HUES48 (cell line): Measurements from ENCODE around the gene SLC27A6.

ENCODE experiments used
- H3K27ac ChIP-seq: one replicate; pipeline ENCODE4 v1.7.0; 2013; ENCODE audit warnings: low read depth, low read length, inconsistent platforms
- H3K27me3 ChIP-seq: 2 replicates; pipeline ENCODE4 v1.6.1; 2013; ENCODE audit warnings: mild to moderate bottlenecking, low read length; ENCODE audit not compliant: control insufficient read depth, insufficient read depth
- H3K36me3 ChIP-seq: 2 replicates; pipeline ENCODE4 v1.6.1; 2013; ENCODE audit warnings: low read length; ENCODE audit not compliant: control insufficient read depth, insufficient read depth
- H3K4me1 ChIP-seq: 2 replicates; pipeline ENCODE4 v1.6.1; 2013; ENCODE audit warnings: mild to moderate bottlenecking, low read length; ENCODE audit not compliant: control insufficient read depth, insufficient read depth
- H3K4me3 ChIP-seq: 2 replicates; pipeline ENCODE4 v1.5.1; 2013; ENCODE audit warnings: mild to moderate bottlenecking, low read depth, low read length
- H3K9ac ChIP-seq: 2 replicates; pipeline ENCODE4 v1.6.1; 2013; ENCODE audit warnings: mild to moderate bottlenecking, low read depth, low read length, moderate library complexity
- H3K9me3 ChIP-seq: 2 replicates; pipeline ENCODE4 v1.6.1; 2013; ENCODE audit warnings: low read length; ENCODE audit not compliant: control insufficient read depth, insufficient read depth

Gene SLC27A6

GRCh38 chr5:129001841-129002526 lies 36.7 kb downstream of the SLC27A6 start:
- no peaks in the 10 kb centered on the region for H3K9me3 ChIP-seq
- peaks cover 15% of the 10 kb centered on the region for H3K4me1 ChIP-seq
- H3K36me3 ChIP-seq = no peaks in the 10 kb centered on the region
- no peaks in the 10 kb centered on the region for H3K27me3 ChIP-seq
- H3K27ac ChIP-seq = no peak overlapping the region
- H3K9ac ChIP-seq = no peak overlapping the region
- no peak overlapping the region for H3K4me3 ChIP-seq

- Histone ChIP-seq H3K9ac (no peak overlapping the region), H3K4me1 (peaks cover 15% of the 10 kb centered on the region), H3K27ac (no peak overlapping the region), H3K9me3 (no peaks in the 10 kb centered on the region), H3K27me3 (no peaks in the 10 kb centered on the region), H3K36me3 (no peaks in the 10 kb centered on the region), H3K4me3 (no peak overlapping the region)
Measured at GRCh38 chr5:129002527-129002842, 37.2 kb downstream of the SLC27A6 start.

GRCh38 chr5:129003232-129003631 lies 37.9 kb downstream of the SLC27A6 start:
- H3K27ac ChIP-seq = no peak overlapping the region
- no peaks in the 10 kb centered on the region for H3K9me3 ChIP-seq
- peaks cover 15% of the 10 kb centered on the region for H3K4me1 ChIP-seq
- no peaks in the 10 kb centered on the region for H3K36me3 ChIP-seq
- H3K27me3 ChIP-seq = no peaks in the 10 kb centered on the region
- no peak overlapping the region for H3K9ac ChIP-seq
- H3K4me3 ChIP-seq = no peak overlapping the region

- Histone ChIP-seq H3K27ac (no peak overlapping the region), H3K4me1 (no peaks in the 10 kb centered on the region), H3K9ac (no peak overlapping the region), H3K4me3 (no peak overlapping the region), H3K36me3 (no peaks in the 10 kb centered on the region), H3K9me3 (no peaks in the 10 kb centered on the region), H3K27me3 (no peaks in the 10 kb centered on the region)
Measured at GRCh38 chr5:129014185-129014584, 48.9 kb downstream of the SLC27A6 start.

- Histone ChIP-seq H3K4me1 (no peaks in the 10 kb centered on the region), H3K9me3 (no peaks in the 10 kb centered on the region), H3K27ac (no peak overlapping the region), H3K36me3 (no peaks in the 10 kb centered on the region), H3K4me3 (no peak overlapping the region), H3K9ac (no peak overlapping the region), H3K27me3 (no peaks in the 10 kb centered on the region)
Measured at GRCh38 chr5:129018837-129019236, 53.5 kb downstream of the SLC27A6 start.

- Histone ChIP-seq H3K4me3 (no peak overlapping the region), H3K27ac (no peak overlapping the region), H3K9ac (no peak overlapping the region), H3K27me3 (no peaks in the 10 kb centered on the region), H3K9me3 (no peaks in the 10 kb centered on the region), H3K36me3 (no peaks in the 10 kb centered on the region), H3K4me1 (no peaks in the 10 kb centered on the region)
Measured at GRCh38 chr5:129019401-129019908, 54.2 kb downstream of the SLC27A6 start.

GRCh38 chr5:129020683-129021082 lies 55.4 kb downstream of the SLC27A6 start:
- Histone ChIP-seq H3K4me3 (no peak overlapping the region), H3K9ac (no peak overlapping the region), H3K36me3 (no peaks in the 10 kb centered on the region), H3K27me3 (no peaks in the 10 kb centered on the region), H3K4me1 (no peaks in the 10 kb centered on the region), H3K9me3 (no peaks in the 10 kb centered on the region), H3K27ac (no peak overlapping the region)

GRCh38 chr5:129021744-129022143 lies 56.5 kb downstream of the SLC27A6 start:
- Histone ChIP-seq H3K36me3 (no peaks in the 10 kb centered on the region), H3K4me1 (no peaks in the 10 kb centered on the region), H3K9ac (no peak overlapping the region), H3K27ac (no peak overlapping the region), H3K27me3 (no peaks in the 10 kb centered on the region), H3K9me3 (no peaks in the 10 kb centered on the region), H3K4me3 (no peak overlapping the region)

GRCh38 chr5:129022599-129022998 lies 57.3 kb downstream of the SLC27A6 start:
- no peak overlapping the region for H3K4me3 ChIP-seq

GRCh38 chr5:129027260-129027659 lies 62.0 kb downstream of the SLC27A6 start:
- no peak overlapping the region for H3K9ac ChIP-seq

More at GRCh38 chr5:129022599-129022998, 57.3 kb downstream of the SLC27A6 start:
- no peaks in the 10 kb centered on the region for H3K36me3 ChIP-seq
- H3K27me3 ChIP-seq = no peaks in the 10 kb centered on the region
- H3K27ac ChIP-seq = no peak overlapping the region
- no peak overlapping the region for H3K9ac ChIP-seq
- no peaks in the 10 kb centered on the region for H3K4me1 ChIP-seq
- H3K9me3 ChIP-seq = no peaks in the 10 kb centered on the region

GRCh38 chr5:129031886-129032683 lies 66.8 kb downstream of the SLC27A6 start:
- H3K9ac ChIP-seq = no peak overlapping the region
- no peaks in the 10 kb centered on the region for H3K27me3 ChIP-seq
- no peak overlapping the region for H3K4me3 ChIP-seq
- H3K9me3 ChIP-seq = no peaks in the 10 kb centered on the region
- no peak overlapping the region for H3K27ac ChIP-seq
- H3K4me1 ChIP-seq = no peaks in the 10 kb centered on the region
- H3K36me3 ChIP-seq = no peaks in the 10 kb centered on the region

More at GRCh38 chr5:129027260-129027659, 62.0 kb downstream of the SLC27A6 start:
- no peak overlapping the region for H3K27ac ChIP-seq
- no peaks in the 10 kb centered on the region for H3K36me3 ChIP-seq
- no peak overlapping the region for H3K4me3 ChIP-seq
- H3K27me3 ChIP-seq = no peaks in the 10 kb centered on the region
- H3K9me3 ChIP-seq = no peaks in the 10 kb centered on the region
- no peaks in the 10 kb centered on the region for H3K4me1 ChIP-seq
